Activated B cell treated with CpG ODN at 0.5 μM for 24 hours (primary cell): ENCODE results near the gene MAD1L1. TPM values are rescaled to one million over a fixed set of nuclear protein-coding genes. Genes with fewer than 3 reads are reported as not detected.

ENCODE experiments used
- ATAC-seq: fragments of 200-7000 bp; cut with Tn5 transposase; one replicate; pipeline ENCODE4 v1.10.0; 2021; ENCODE audit warnings: low read depth, mild to moderate bottlenecking, moderate library complexity
- CTCF ChIA-PET: fragments of 350-600 bp; sonication (Branson Sonifier 250); formaldehyde crosslinking; loops from one replicate; lab custom pipeline; 2021; ENCODE audit warnings: antibody characterized with exemption; lab: Charles Lee
- POLR2A ChIA-PET: fragments of 350-600 bp; sonication (Branson Sonifier 250); formaldehyde crosslinking; loops from one replicate; lab custom pipeline; 2021; ENCODE audit warnings: antibody characterized with exemption; lab: Charles Lee
- DNase-seq: peaks from one replicate; pipeline ENCODE4 v3.0.0; 2022
- H3K27ac Mint-ChIP-seq: one replicate; pipeline ENCODE4 v1.8.0; 2020; ENCODE audit warnings: mixed read lengths
- H3K27me3 Mint-ChIP-seq: one replicate; pipeline ENCODE4 v1.8.0; 2021; ENCODE audit warnings: mixed read lengths
- H3K36me3 Mint-ChIP-seq: one replicate; pipeline ENCODE4 v1.8.0; 2021; ENCODE audit warnings: low read depth, mixed read lengths
- H3K4me1 Mint-ChIP-seq: one replicate; pipeline ENCODE4 v1.8.0; 2021; ENCODE audit warnings: mixed read lengths
- H3K4me3 Mint-ChIP-seq: one replicate; pipeline ENCODE4 v1.8.0; 2020; ENCODE audit warnings: mild to moderate bottlenecking, mixed read lengths
- H3K9me3 Mint-ChIP-seq: one replicate; pipeline ENCODE4 v1.8.0; 2020; ENCODE audit warnings: mixed read lengths
- intact Hi-C: fragments of 100-400 bp; cut with micrococcal nuclease; formaldehyde crosslinking; loops from one replicate; pipeline ENCODE4 v1.15.1; 2024
- total RNA-seq: library from RNA; stranded (reverse); gene quantifications from 2 replicates; pipeline ENCODE4 v1.2.3, GENCODE V29; 2022
- TF ChIP-seq, protein P1 (sequence below): fragments of 200-600 bp; IDR thresholded peaks from one replicate; pipeline ENCODE4 v1.8.0; 2022; ENCODE audit warnings: antibody characterized with exemption, mild to moderate bottlenecking

Gene MAD1L1
- total RNA-seq, 1 donor from 2014 or later: 54.6 TPM

DNA sequence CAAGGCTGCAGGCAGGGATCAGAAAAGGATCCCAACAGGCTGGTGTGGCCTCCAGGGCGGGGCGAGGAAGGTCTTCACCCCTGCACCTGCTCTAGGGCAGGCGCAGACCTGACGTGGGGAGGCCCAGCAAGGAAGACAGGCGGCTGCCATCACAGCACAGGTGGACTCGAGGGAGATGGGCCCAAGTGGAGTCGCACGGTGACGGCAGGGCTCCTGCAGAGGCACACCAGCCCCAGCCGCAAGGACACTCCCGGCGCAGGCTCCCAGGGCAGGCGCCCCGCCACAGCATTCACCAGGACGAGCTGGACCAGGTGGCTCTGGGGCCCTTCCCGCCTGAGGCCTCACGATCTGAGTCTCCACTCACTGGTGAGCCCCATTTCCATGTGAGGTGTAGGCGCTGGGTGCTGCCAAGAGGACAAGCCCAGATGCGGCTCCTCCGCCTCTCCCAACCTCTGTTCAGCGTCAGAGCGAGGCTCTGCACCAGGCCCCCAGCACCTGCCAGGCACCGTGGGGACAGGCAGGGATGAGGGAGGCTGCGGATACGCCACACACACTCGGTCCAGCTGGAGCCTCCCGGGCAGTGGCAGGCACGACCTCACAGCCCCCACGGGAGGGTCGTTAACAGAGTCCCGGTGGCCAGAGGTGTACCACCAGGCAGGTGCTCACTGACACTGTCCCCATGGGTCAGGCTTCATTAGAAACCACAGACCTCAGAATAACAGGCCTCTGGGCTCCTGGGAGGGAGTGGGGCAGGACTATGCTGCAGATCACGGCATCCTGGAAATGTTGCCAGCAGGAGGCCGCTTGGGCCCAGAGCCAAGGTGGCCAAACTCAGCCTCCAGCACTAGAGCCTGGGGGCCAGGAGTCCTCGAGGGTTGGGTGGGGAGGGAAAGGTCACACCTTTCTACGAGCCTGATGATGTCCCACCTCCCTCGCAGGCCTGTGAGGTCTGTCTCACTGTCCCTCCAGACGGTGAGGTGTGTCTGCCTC is 111.6 kb downstream of the MAD1L1 start:
- ATAC-seq (no peak), DNase-seq (no peak)
- intact Hi-C loops: no loop called here
- ChIA-PET POLR2A (no interaction called here), CTCF (interaction anchor here (0.5 kb wide), 1 partner anchor 237 kb away, joined by 3 read pairs; no protein-coding TSS in a partner anchor)
- peaks cover 15% of the 10 kb centered on the region for H3K4me1 Mint-ChIP-seq
- peaks cover 16% of the 10 kb centered on the region for H3K36me3 Mint-ChIP-seq
- H3K4me3 Mint-ChIP-seq: no peak overlapping the region
- no peak overlapping the region for H3K27ac Mint-ChIP-seq
- H3K27me3 Mint-ChIP-seq: no peaks in the 10 kb centered on the region
- peaks cover 4% of the 10 kb centered on the region for H3K9me3 Mint-ChIP-seq
- TF ChIP-seq, protein P1, sequence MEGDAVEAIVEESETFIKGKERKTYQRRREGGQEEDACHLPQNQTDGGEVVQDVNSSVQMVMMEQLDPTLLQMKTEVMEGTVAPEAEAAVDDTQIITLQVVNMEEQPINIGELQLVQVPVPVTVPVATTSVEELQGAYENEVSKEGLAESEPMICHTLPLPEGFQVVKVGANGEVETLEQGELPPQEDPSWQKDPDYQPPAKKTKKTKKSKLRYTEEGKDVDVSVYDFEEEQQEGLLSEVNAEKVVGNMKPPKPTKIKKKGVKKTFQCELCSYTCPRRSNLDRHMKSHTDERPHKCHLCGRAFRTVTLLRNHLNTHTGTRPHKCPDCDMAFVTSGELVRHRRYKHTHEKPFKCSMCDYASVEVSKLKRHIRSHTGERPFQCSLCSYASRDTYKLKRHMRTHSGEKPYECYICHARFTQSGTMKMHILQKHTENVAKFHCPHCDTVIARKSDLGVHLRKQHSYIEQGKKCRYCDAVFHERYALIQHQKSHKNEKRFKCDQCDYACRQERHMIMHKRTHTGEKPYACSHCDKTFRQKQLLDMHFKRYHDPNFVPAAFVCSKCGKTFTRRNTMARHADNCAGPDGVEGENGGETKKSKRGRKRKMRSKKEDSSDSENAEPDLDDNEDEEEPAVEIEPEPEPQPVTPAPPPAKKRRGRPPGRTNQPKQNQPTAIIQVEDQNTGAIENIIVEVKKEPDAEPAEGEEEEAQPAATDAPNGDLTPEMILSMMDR: no peak

DNA sequence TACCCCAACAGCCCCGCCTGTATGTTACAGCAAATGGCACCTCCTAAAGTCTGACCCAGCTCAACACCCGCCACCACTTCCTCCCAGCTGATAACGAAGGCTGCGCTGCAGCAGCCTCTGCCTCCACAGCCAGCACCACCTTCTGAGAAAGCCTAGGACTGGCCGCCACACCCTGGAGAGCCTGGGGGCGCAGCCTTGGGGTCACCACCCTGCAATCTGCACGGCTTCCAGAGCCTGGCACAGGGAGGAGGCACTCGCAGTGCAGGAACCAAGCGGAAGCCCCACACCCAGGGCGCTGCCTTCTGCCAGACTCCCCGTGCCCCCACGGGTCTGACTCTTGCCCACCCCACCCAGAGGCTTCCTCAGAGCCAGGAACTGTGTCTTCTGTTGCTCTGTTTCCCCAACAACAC is 112.5 kb downstream of the MAD1L1 start:
- DNase-seq: no peak
- H3K9me3 Mint-ChIP-seq: peaks cover 4% of the 10 kb centered on the region
- CTCF ChIA-PET: no interaction called here
- TF ChIP-seq, protein P1: no peak
- intact Hi-C loops: no loop called here
- H3K27me3 Mint-ChIP-seq: no peaks in the 10 kb centered on the region
- peak; percentile 45 for ATAC-seq
- H3K4me3 Mint-ChIP-seq: no peak overlapping the region
- H3K36me3 Mint-ChIP-seq: peaks cover 12% of the 10 kb centered on the region
- H3K4me1 Mint-ChIP-seq: peaks cover 20% of the 10 kb centered on the region
- H3K27ac Mint-ChIP-seq: no peak overlapping the region
- POLR2A ChIA-PET: no interaction called here

DNA sequence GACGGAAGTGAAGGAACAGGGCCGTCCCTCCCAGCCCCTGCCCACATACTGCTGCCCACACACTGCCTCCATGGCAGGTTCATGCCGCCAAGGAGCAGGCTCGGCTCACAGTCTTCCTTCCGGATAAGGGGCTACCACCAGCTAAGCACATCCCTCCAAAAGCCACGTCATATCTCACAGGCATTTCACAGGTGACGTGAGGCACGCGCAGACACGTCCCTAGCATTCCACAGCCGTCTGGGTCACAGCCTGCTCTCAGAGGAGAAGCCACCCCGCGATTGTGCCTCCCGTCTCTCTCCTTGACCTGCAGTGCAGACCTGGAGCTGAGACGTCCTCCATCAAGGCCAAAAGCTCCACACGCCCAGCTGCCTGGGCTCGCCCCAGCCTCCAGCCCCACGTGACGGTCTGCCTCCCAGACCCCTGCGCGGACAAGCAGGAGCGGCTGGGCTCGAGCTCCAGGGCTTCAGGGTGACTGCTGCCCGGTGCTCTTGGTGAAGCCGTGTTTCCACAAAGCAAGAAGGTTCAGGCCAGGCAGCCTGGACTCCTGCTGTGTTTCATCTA is 114.0 kb downstream of the MAD1L1 start:
- Mint-ChIP-seq H3K36me3 (peaks cover 15% of the 10 kb centered on the region), H3K27ac (no peak overlapping the region), H3K4me1 (peaks cover 24% of the 10 kb centered on the region), H3K9me3 (peaks cover 4% of the 10 kb centered on the region), H3K27me3 (no peaks in the 10 kb centered on the region), H3K4me3 (no peak overlapping the region)
- no peak for DNase-seq
- ChIA-PET CTCF (no interaction called here), POLR2A (no interaction called here)
- intact Hi-C loops: no loop called here
- no peak for ATAC-seq
- TF ChIP-seq, protein P1: no peak

DNA sequence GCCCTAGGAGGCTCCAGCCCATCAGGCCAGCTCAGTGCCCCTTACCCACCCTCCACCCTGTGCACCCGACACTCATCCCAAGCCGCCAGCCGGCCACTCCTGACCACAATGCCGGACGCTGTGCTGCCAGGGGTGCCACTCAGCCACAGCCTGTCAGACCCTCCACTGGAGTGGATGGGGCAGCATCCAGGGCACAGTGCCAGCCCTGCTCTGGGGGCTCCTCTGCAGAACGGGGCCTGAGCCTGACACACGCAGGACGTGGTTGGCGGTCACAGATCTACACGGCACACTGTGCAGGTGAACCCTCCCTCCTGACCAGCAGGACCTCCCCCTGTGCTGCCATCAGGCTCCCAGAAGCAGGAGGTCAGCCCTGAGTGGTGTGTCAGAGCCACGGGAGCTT is 114.7 kb downstream of the MAD1L1 start:
- H3K4me3 Mint-ChIP-seq: no peak overlapping the region
- H3K9me3 Mint-ChIP-seq: peaks cover 4% of the 10 kb centered on the region
- no peak overlapping the region for H3K27ac Mint-ChIP-seq
- intact Hi-C loops: no loop called here
- H3K36me3 Mint-ChIP-seq: peaks cover 15% of the 10 kb centered on the region
- POLR2A ChIA-PET: no interaction called here
- ATAC-seq (no peak), DNase-seq (no peak)
- CTCF ChIA-PET: no interaction called here
- peaks cover 28% of the 10 kb centered on the region for H3K4me1 Mint-ChIP-seq
- no peaks in the 10 kb centered on the region for H3K27me3 Mint-ChIP-seq
- TF ChIP-seq, protein P1: no peak

DNA sequence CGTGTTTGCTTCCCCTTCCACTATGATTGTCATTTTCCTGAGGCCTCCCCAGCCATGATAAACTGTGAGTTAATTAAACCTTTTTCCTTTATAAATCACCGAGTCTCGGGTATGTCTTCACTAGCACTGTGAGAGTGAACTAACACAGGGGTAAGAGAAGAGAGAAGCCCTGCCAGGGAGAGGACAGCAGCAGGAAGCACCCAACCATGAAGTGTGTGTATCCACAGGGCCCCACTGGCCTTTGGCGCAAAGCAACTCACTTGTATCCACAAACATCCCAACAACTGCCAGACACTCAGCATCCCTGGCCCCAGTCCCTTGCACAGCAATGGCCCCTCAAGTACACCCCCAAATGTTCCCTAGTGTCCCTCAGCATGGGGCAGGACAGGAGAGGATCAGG is 115.1 kb downstream of the MAD1L1 start:
- H3K36me3 Mint-ChIP-seq: peaks cover 15% of the 10 kb centered on the region
- TF ChIP-seq, protein P1: no peak
- no peak overlapping the region for H3K4me3 Mint-ChIP-seq
- peaks cover 33% of the 10 kb centered on the region for H3K4me1 Mint-ChIP-seq
- POLR2A ChIA-PET: no interaction called here
- CTCF ChIA-PET: no interaction called here
- DNase-seq (no peak), ATAC-seq (no peak)
- H3K27me3 Mint-ChIP-seq: no peaks in the 10 kb centered on the region
- H3K9me3 Mint-ChIP-seq: peaks cover 4% of the 10 kb centered on the region
- intact Hi-C loops: no loop called here
- no peak overlapping the region for H3K27ac Mint-ChIP-seq
